OCI-LY1 (cell line): ENCODE results near the gene MPZL3.

Experiments used
- CTCF ChIP-seq: fragments of 200-600 bp; sonication (generic), shearing (Covaris generic); IDR thresholded peaks from 2 replicates; pipeline ENCODE4 v1.5.1; 2017; ENCODE audit warnings: mild to moderate bottlenecking, antibody characterized with exemption, low read length, moderate library complexity, mixed read lengths
- EZH2 ChIP-seq: fragments of 200-600 bp; sonication (generic), shearing (Covaris generic); IDR thresholded peaks from 2 replicates; pipeline ENCODE4 v1.8.0; 2017; ENCODE audit warnings: borderline replicate concordance, mixed run types, mild to moderate bottlenecking, antibody characterized with exemption, low read length, moderate library complexity, mixed read lengths

- TF ChIP-seq CTCF: no peak
- no peak for TF ChIP-seq EZH2
Observed at GRCh38 chr11:118263695-118264568, 11.8 kb upstream of the MPZL3 start, which contains the start of gene MPZL2.
